GM12878 (cell line): Measurements from ENCODE around the gene LGALS9. TPM values are rescaled to one million over a fixed set of nuclear protein-coding genes. Genes with fewer than 3 reads are reported as not detected.

Experiments
- ATAC-seq: fragments of 200-7000 bp; cut with Tn5 transposase; 3 replicates; pipeline ENCODE4 v1.9.1; 2020; ENCODE audit warnings: mild to moderate bottlenecking, moderate library complexity
- Bru-seq: library from RNA; stranded (reverse); fragments of 400-500 nt; gene quantifications from one replicate; lab custom pipeline; 2021; lab: Mats Ljungman, UMichigan
- BruChase-seq, 2 experiments: library from RNA; stranded (reverse); fragments of 400-500 nt; gene quantifications; one replicate each; lab custom pipeline; 2021; lab: Mats Ljungman, UMichigan
- BruUV-seq: library from RNA; stranded (reverse); fragments of 400-500 nt; replicated peaks from 2 replicates; lab custom pipeline; 2021; lab: Mats Ljungman, UMichigan
- CTCF ChIA-PET: fragments of 300-600 bp; sonication (Branson Sonifier 250); formaldehyde crosslinking; extraction: SDS; loops from one replicate; lab custom pipeline; 2021; ENCODE audit warnings: inconsistent platforms; lab: Yijun Ruan, JAX
- POLR2A ChIA-PET: fragments of 350-600 bp; formaldehyde crosslinking; extraction: SDS; loops from one replicate; lab custom pipeline; 2021; ENCODE audit warnings: inconsistent platforms; lab: Charles Lee
- RAD21 ChIA-PET: fragments of 300-600 bp; sonication (Branson Sonifier 250); formaldehyde crosslinking; loops from one replicate; lab custom pipeline; 2023; ENCODE audit warnings: antibody characterized with exemption; ENCODE audit not compliant: unreplicated experiment; lab: Charles Lee
- SMC1A ChIA-PET: fragments of 300-600 bp; sonication (Branson Sonifier 250); formaldehyde crosslinking; loops from one replicate; lab custom pipeline; 2023; ENCODE audit not compliant: unreplicated experiment, uncharacterized antibody; lab: Charles Lee
- DNase-seq: peaks from one replicate; pipeline ENCODE4 v3.0.0-alpha.2; 2011; ENCODE audit warnings: low read depth, low spot score
- FAIRE-seq: peaks from 3 replicates; lab custom pipeline; 2011; peaks lifted over from hg19 to GRCh38; lab: Jason Lieb, UNC
- H2AFZ ChIP-seq: 2 replicates; pipeline ENCODE4 v1.6.0; 2011; ENCODE audit warnings: low read depth, low read length, control low read depth; ENCODE audit not compliant: control insufficient read depth
- H3K27ac ChIP-seq: 2 replicates; pipeline ENCODE4 v1.5.1; 2011; ENCODE audit warnings: control low read depth; ENCODE audit not compliant: control insufficient read depth, insufficient read depth
- H3K27me3 ChIP-seq, 2 experiments: replicated peaks in 1 of 2; 2 replicates each; pipeline versions ENCODE4 v1.6.0 to v1.6.1; 2011; ENCODE audit warnings: low read length in 1 of 2; ENCODE audit not compliant: control insufficient read depth in 2 of 2, insufficient read depth in 2 of 2
- H3K36me3 ChIP-seq, 2 experiments: 2 replicates each; pipeline ENCODE4 v1.5.1; 2011; ENCODE audit warnings: low read length in 1 of 2; ENCODE audit not compliant: control insufficient read depth in 2 of 2, insufficient read depth in 2 of 2
- H3K4me1 ChIP-seq: 2 replicates; pipeline ENCODE4 v1.6.1; 2011; ENCODE audit warnings: mild to moderate bottlenecking, low read length, moderate library complexity, mixed read lengths; ENCODE audit not compliant: control insufficient read depth, insufficient read depth
- H3K4me2 ChIP-seq: 2 replicates; pipeline ENCODE4 v1.6.0; 2011; ENCODE audit warnings: control low read depth; ENCODE audit not compliant: control insufficient read depth, insufficient read depth
- H3K4me3 ChIP-seq: fragments of 200-600 bp; sonication (generic); 2 replicates; pipeline ENCODE4 v1.5.1; 2016
- H3K79me2 ChIP-seq: 2 replicates; pipeline ENCODE4 v1.6.0; 2011; ENCODE audit warnings: low read length; ENCODE audit not compliant: control insufficient read depth, insufficient read depth
- H3K9ac ChIP-seq: 2 replicates; pipeline ENCODE4 v1.8.0; 2011; ENCODE audit warnings: low read length, control low read depth, mixed read lengths; ENCODE audit not compliant: control insufficient read depth, insufficient read depth
- H3K9me3 ChIP-seq: replicated peaks from 3 replicates; pipeline ENCODE4 v1.5.1; 2011; ENCODE audit warnings: mild to moderate bottlenecking, low read length; ENCODE audit not compliant: control insufficient read depth, insufficient read depth
- H4K20me1 ChIP-seq: 2 replicates; pipeline ENCODE4 v1.6.0; 2011; ENCODE audit not compliant: control insufficient read depth, insufficient read depth
- ATF2 ChIP-seq: IDR thresholded peaks from 2 replicates; pipeline ENCODE4 v1.6.1; 2012; ENCODE audit warnings: low read length, inconsistent platforms
- ESRRA ChIP-seq: IDR thresholded peaks from 2 replicates; pipeline ENCODE4 v1.6.1; 2012; ENCODE audit warnings: mild to moderate bottlenecking, low read length, improper control_type of control experiment
- NBN ChIP-seq: fragments of 450-650 bp; IDR thresholded peaks from 2 replicates; pipeline ENCODE4 v1.6.1; 2016
- PAX5 ChIP-seq: IDR thresholded peaks from 2 replicates; pipeline ENCODE4 v1.6.1; 2011; ENCODE audit warnings: low read depth, low read length, borderline replicate concordance
- PML ChIP-seq: IDR thresholded peaks from 2 replicates; pipeline ENCODE4 v1.6.1; 2012; ENCODE audit warnings: low read length, inconsistent platforms
- POLR2A ChIP-seq: IDR thresholded peaks from 2 replicates; pipeline ENCODE4 v1.6.1; 2011; ENCODE audit warnings: low read depth, mild to moderate bottlenecking, low read length
- POLR2AphosphoS5 ChIP-seq: IDR thresholded peaks from 2 replicates; pipeline ENCODE4 v1.6.1; 2011; ENCODE audit warnings: mild to moderate bottlenecking, low read length, inconsistent platforms
- POU2F2 ChIP-seq: IDR thresholded peaks from 3 replicates; pipeline ENCODE4 v1.6.1; 2011; ENCODE audit warnings: low read depth, mild to moderate bottlenecking, low read length, borderline replicate concordance
- SMAD1 ChIP-seq: fragments of 450-650 bp; IDR thresholded peaks from 2 replicates; pipeline ENCODE4 v1.6.1; 2018; ENCODE audit warnings: mild to moderate bottlenecking, low read depth; ENCODE audit not compliant: partially characterized antibody
- SMAD5 ChIP-seq: IDR thresholded peaks from 2 replicates; pipeline ENCODE4 v1.6.1; 2016; ENCODE audit warnings: antibody characterized with exemption, low read depth
- SPI1 ChIP-seq: IDR thresholded peaks from 2 replicates; pipeline ENCODE4 v1.6.1; 2011; ENCODE audit warnings: low read depth, mild to moderate bottlenecking, low read length, moderate library complexity, borderline replicate concordance; ENCODE audit not compliant: insufficient read depth
- STAT1 ChIP-seq: fragments of 450-650 bp; conservative IDR thresholded peaks from 2 replicates; pipeline ENCODE4 v1.6.1; 2014; ENCODE audit warnings: antibody characterized with exemption, mild to moderate bottlenecking
- TAF1 ChIP-seq: IDR thresholded peaks from 2 replicates; pipeline ENCODE4 v1.6.1; 2011; ENCODE audit warnings: mild to moderate bottlenecking, low read depth, low read length, borderline replicate concordance
- WGBS: methylation state at CpG from one replicate; pipeline ENCODE4 v1.1.6; 2016; ENCODE audit warnings: low lambda C conversion rate; ENCODE audit not compliant: insufficient replicate concordance, insufficient coverage; ENCODE audit errors: missing lambda C conversion rate; 5-methylcytosine and 5-hydroxymethylcytosine counted together
- in situ Hi-C: fragments of 300-500 bp; cut with MboI; formaldehyde crosslinking; loops from 9 replicates; pipeline ENCODE4 v1.14.3; 2018; ENCODE audit warnings: mixed read lengths
- intact Hi-C: fragments of 100-400 bp; cut with micrococcal nuclease; formaldehyde crosslinking; loops from one replicate; pipeline ENCODE4 v1.14.2; 2022; ENCODE audit not compliant: unreplicated experiment
- long read RNA-seq, 2 experiments: library from polyadenylated mRNA; unstranded; transcript quantifications; one replicate each; pipeline ENCODE4 v2.0.0, GENCODE V29; 2019 to 2020
- polyA minus RNA-seq, 3 experiments: library from RNA; depleted of rRNA, polyadenylated mRNA; stranded (reverse); fragments of >200 nt; gene quantifications; 2 replicates each; pipeline ENCODE4 v1.2.3, GENCODE V29; 2011
- polyA plus RNA-seq, 11 experiments: library from polyadenylated mRNA; depleted of rRNA in 4 of 11; unstranded in 6 of 11; stranded (reverse) in 5 of 11; fragments of >200 nt; fragmentation: Nextera tagmentation in 4 of 11; fragmentation: Illumina TruSeq in 1 of 11; extraction: Ambion mirVana in 4 of 11; extraction: Trizol in 1 of 11; gene quantifications; 1 replicate in 1 of 11; 2 replicates in 10 of 11; pipeline versions ENCODE4 v1.2.1 to v1.2.3, GENCODE V29; 2011 to 2016; ENCODE audit warnings: inconsistent platforms in 2 of 11, missing spikeins in 2 of 11, low read depth in 1 of 11
- total RNA-seq, 4 experiments: library from RNA; depleted of rRNA in 3 of 4; stranded (reverse); fragments of >200 nt in 3 of 4; fragmentation: Illumina TruSeq in 1 of 4; extraction: Trizol in 1 of 4; gene quantifications; 2 replicates each; pipeline versions ENCODE4 v1.2.1 to v1.2.3, GENCODE V29; 2013 to 2021
- TF ChIP-seq, protein P1 (sequence below): fragments of 150-350 bp; IDR thresholded peaks from 2 replicates; pipeline ENCODE4 v1.6.1; 2016; ENCODE audit warnings: low read depth, low read length

LGALS9 gene
- total RNA-seq (2013; cell fraction: nucleolus; rRNA removed), result 94.1 and 105 TPM in 2 replicates
- total RNA-seq (2014; rRNA removed) (169 and 177 TPM in 2 replicates), total RNA-seq (2014; rRNA removed; fragmentation: Illumina TruSeq; extraction: Trizol) (115 and 119 TPM in 2 replicates), total RNA-seq (2021) (246 and 254 TPM in 2 replicates), polyA plus RNA-seq (2011; rRNA removed) (88.7 and 223 TPM in 2 replicates), polyA plus RNA-seq (2014; fragmentation: Illumina TruSeq; extraction: Trizol) (180 and 294 TPM in 2 replicates), polyA plus RNA-seq (2014; fragmentation: Nextera tagmentation; extraction: Ambion mirVana) (10 to 100 TPM; 22.5 to 30.2 TPM), polyA plus RNA-seq (2014; rRNA removed) (245 and 252 TPM in 2 replicates), polyA plus RNA-seq (2016; fragmentation: Nextera tagmentation; extraction: Ambion mirVana) (100 to 1,000 TPM; 133 to 142 TPM), polyA minus RNA-seq (2011; rRNA and poly(A)+ RNA removed) (283 and 449 TPM in 2 replicates), Bru-seq, nascent RNA (percentile 81 among the genes with signal in this experiment), BruChase-seq, experiment 1, labeled RNA remaining after a 6-hour chase (percentile 94 among the genes with signal in this experiment), BruChase-seq, experiment 2, labeled RNA remaining after a 2-hour chase (percentile 92 among the genes with signal in this experiment)
- polyA plus RNA-seq (2011; ENCODE audit: low read depth), result 228 TPM
- 295 and 353 TPM in 2 replicates for polyA plus RNA-seq (2011; cell fraction: cytosol; rRNA removed)
- polyA plus RNA-seq (2011; cell fraction: nucleus; rRNA removed), result 331 and 338 TPM in 2 replicates
- polyA plus RNA-seq (2012), result 364 and 368 TPM in 2 replicates
- 110 and 112 TPM in 2 replicates for polyA minus RNA-seq (2011; cell fraction: cytosol; rRNA and poly(A)+ RNA removed)
- polyA minus RNA-seq (2011; cell fraction: nucleus; rRNA and poly(A)+ RNA removed), result 106 and 139 TPM in 2 replicates
- long read RNA-seq, experiment 1, transcript LGALS9-201 (10 exons, 3,018 nt), result major isoform, 24 of 59 reads
- long read RNA-seq, experiment 1, transcript LGALS9-203 (11 exons, 3,114 nt), result minor isoform, 19 of 59 reads
- long read RNA-seq, experiment 1, partial matches to known transcripts, result 3 of 59 reads
- long read RNA-seq, experiment 1, other reads (novel, unspliced or antisense), result 10 of 59 reads
- long read RNA-seq, experiment 2, partial matches to known transcripts, result 2 of 9 reads
- long read RNA-seq, experiment 2, other reads (novel, unspliced or antisense), result 2 of 9 reads

- H3K27ac ChIP-seq, result peak within 1 kb of the TSS; percentile 89
- peak within 1 kb of the TSS; percentile 78 for H3K4me3 ChIP-seq
- peaks cover 11% of the 10 kb centered on the region for H3K4me1 ChIP-seq
- FAIRE-seq, result peak; percentile 80
- no peaks in the 10 kb centered on the region for H4K20me1 ChIP-seq
- SMC1A ChIA-PET, result interaction anchor here (1.5 kb wide), 1 partner anchor 10 kb away, joined by 3 read pairs; no protein-coding TSS in a partner anchor
- H2AFZ ChIP-seq, result peak within 1 kb of the TSS; percentile 43
- in situ Hi-C loops (loop anchor here (10.0 kb wide), 1 partner anchor 276 kb away; no protein-coding TSS in a partner anchor), intact Hi-C loops (no loop called here)
- H3K9ac ChIP-seq, result peak within 1 kb of the TSS; percentile 89
- H3K36me3 ChIP-seq, result no peaks in the 10 kb centered on the region; a peak in 2 of 4 replicates
- ATAC-seq, result peak; percentile 83
- RAD21 ChIA-PET, result interaction anchor here (0.6 to 1.2 kb wide), 4 partner anchors 27 to 136 kb away, joined by 3 to 6 read pairs (median 3); no protein-coding TSS in a partner anchor
- no TSS peak for BruUV-seq
- CTCF ChIA-PET, result interaction anchor here (1.3 to 6.7 kb wide), 7 partner anchors 10 to 276 kb away, joined by 3 to 59 read pairs (median 5); no protein-coding TSS in a partner anchor
- H3K9me3 ChIP-seq, result no peaks in the 10 kb centered on the region
- peak; percentile 53 for DNase-seq
- H3K27me3 ChIP-seq, result no peaks in the 10 kb centered on the region
- H3K4me2 ChIP-seq, result peak within 1 kb of the TSS; percentile 96
- H3K79me2 ChIP-seq, result peaks cover 49% of the 10 kb centered on the region
- 39% methylated on average over 10 of the region's 10 CpGs for WGBS
- POLR2A ChIA-PET, result no interaction called here
- TF ChIP-seq SMAD5 (peak; percentile 58; the same call in 1 of the 2 replicates), POU2F2 (peak; percentile 18; the same call in 1 of the 3 replicates), SPI1 (peak; percentile 54; the same call in 1 of the 2 replicates), PML (0 out of 2 replicates have a peak, but pooled peaks have one; percentile 21), ATF2 (no peak), POLR2AphosphoS5 (peak; percentile 62), STAT1 (no peak), NBN (0 out of 2 replicates have a peak, but pooled peaks have one; percentile 13), POLR2A (peak; percentile 79), TAF1 (peak; percentile 67), SMAD1 (no peak), ESRRA (no peak), PAX5 (no peak)
- TF ChIP-seq, protein P1, sequence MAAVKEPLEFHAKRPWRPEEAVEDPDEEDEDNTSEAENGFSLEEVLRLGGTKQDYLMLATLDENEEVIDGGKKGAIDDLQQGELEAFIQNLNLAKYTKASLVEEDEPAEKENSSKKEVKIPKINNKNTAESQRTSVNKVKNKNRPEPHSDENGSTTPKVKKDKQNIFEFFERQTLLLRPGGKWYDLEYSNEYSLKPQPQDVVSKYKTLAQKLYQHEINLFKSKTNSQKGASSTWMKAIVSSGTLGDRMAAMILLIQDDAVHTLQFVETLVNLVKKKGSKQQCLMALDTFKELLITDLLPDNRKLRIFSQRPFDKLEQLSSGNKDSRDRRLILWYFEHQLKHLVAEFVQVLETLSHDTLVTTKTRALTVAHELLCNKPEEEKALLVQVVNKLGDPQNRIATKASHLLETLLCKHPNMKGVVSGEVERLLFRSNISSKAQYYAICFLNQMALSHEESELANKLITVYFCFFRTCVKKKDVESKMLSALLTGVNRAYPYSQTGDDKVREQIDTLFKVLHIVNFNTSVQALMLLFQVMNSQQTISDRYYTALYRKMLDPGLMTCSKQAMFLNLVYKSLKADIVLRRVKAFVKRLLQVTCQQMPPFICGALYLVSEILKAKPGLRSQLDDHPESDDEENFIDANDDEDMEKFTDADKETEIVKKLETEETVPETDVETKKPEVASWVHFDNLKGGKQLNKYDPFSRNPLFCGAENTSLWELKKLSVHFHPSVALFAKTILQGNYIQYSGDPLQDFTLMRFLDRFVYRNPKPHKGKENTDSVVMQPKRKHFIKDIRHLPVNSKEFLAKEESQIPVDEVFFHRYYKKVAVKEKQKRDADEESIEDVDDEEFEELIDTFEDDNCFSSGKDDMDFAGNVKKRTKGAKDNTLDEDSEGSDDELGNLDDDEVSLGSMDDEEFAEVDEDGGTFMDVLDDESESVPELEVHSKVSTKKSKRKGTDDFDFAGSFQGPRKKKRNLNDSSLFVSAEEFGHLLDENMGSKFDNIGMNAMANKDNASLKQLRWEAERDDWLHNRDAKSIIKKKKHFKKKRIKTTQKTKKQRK, result no peak
Measured at GRCh38 chr17:27630607-27631410, at the start of gene LGALS9. Gene LGALS9, plus strand, starts transcription at chr17:27631188. Its CDS starts 78 bp downstream, at chr17:27631266.
